NT2/D1 (cell line): Measurements from ENCODE around the gene RBM44.
"Not testable (repeated sequence)": the region's sequence is repeated elsewhere in the genome, so short reads cannot be mapped to it uniquely, and the experiment has no call there.

ENCODE experiments used
- SUZ12 ChIP-seq: IDR thresholded peaks from 2 replicates; pipeline ENCODE4 v1.6.1; 2011; ENCODE audit not compliant: insufficient read length, insufficient read depth; ENCODE audit errors: extremely low read depth
- YY1 ChIP-seq: IDR thresholded peaks from 2 replicates; pipeline ENCODE4 v1.6.1; 2011; ENCODE audit not compliant: insufficient read length, insufficient read depth
- ZNF274 ChIP-seq: IDR thresholded peaks from 2 replicates; pipeline ENCODE4 v1.6.1; 2011; ENCODE audit warnings: mild to moderate bottlenecking, low read depth, low read length

- not testable (repeated sequence) for TF ChIP-seq SUZ12, ZNF274, YY1
Observed at GRCh38 chr2:237783678-237784077, 14.9 kb upstream of the RBM44 start.
